ENCODE results near the gene FBXO4. TPM values are rescaled to one million over a fixed set of nuclear protein-coding genes. Genes with fewer than 3 reads are reported as not detected.

FBXO4 gene
- total and polyA plus RNA-seq, 2 of the 8 experiments (the other 6 are each of a cell fraction or from before 2014, with no cell fraction given) = 0.60 to 0.88 TPM

DNA sequence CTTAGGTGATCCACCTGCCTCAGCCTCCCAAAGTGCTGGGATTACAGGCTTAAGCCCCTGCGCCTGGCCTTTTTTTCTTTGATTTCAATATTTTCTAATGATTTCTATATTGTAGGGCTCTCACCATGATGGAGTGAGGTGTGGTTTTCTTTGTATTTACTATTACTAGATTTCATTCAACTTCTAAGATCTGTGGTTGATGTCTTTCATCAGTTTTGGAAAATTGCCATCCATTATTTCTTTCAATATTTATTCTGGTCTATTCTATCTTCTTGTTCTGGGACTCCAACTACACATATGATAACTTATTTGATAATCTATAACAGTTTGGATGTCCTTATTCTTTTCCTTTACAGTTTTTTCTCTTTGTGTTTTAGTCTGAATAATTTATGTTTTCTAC is 31.9 kb downstream of the FBXO4 start (continued):
- TF ChIP-seq, protein P1, sequence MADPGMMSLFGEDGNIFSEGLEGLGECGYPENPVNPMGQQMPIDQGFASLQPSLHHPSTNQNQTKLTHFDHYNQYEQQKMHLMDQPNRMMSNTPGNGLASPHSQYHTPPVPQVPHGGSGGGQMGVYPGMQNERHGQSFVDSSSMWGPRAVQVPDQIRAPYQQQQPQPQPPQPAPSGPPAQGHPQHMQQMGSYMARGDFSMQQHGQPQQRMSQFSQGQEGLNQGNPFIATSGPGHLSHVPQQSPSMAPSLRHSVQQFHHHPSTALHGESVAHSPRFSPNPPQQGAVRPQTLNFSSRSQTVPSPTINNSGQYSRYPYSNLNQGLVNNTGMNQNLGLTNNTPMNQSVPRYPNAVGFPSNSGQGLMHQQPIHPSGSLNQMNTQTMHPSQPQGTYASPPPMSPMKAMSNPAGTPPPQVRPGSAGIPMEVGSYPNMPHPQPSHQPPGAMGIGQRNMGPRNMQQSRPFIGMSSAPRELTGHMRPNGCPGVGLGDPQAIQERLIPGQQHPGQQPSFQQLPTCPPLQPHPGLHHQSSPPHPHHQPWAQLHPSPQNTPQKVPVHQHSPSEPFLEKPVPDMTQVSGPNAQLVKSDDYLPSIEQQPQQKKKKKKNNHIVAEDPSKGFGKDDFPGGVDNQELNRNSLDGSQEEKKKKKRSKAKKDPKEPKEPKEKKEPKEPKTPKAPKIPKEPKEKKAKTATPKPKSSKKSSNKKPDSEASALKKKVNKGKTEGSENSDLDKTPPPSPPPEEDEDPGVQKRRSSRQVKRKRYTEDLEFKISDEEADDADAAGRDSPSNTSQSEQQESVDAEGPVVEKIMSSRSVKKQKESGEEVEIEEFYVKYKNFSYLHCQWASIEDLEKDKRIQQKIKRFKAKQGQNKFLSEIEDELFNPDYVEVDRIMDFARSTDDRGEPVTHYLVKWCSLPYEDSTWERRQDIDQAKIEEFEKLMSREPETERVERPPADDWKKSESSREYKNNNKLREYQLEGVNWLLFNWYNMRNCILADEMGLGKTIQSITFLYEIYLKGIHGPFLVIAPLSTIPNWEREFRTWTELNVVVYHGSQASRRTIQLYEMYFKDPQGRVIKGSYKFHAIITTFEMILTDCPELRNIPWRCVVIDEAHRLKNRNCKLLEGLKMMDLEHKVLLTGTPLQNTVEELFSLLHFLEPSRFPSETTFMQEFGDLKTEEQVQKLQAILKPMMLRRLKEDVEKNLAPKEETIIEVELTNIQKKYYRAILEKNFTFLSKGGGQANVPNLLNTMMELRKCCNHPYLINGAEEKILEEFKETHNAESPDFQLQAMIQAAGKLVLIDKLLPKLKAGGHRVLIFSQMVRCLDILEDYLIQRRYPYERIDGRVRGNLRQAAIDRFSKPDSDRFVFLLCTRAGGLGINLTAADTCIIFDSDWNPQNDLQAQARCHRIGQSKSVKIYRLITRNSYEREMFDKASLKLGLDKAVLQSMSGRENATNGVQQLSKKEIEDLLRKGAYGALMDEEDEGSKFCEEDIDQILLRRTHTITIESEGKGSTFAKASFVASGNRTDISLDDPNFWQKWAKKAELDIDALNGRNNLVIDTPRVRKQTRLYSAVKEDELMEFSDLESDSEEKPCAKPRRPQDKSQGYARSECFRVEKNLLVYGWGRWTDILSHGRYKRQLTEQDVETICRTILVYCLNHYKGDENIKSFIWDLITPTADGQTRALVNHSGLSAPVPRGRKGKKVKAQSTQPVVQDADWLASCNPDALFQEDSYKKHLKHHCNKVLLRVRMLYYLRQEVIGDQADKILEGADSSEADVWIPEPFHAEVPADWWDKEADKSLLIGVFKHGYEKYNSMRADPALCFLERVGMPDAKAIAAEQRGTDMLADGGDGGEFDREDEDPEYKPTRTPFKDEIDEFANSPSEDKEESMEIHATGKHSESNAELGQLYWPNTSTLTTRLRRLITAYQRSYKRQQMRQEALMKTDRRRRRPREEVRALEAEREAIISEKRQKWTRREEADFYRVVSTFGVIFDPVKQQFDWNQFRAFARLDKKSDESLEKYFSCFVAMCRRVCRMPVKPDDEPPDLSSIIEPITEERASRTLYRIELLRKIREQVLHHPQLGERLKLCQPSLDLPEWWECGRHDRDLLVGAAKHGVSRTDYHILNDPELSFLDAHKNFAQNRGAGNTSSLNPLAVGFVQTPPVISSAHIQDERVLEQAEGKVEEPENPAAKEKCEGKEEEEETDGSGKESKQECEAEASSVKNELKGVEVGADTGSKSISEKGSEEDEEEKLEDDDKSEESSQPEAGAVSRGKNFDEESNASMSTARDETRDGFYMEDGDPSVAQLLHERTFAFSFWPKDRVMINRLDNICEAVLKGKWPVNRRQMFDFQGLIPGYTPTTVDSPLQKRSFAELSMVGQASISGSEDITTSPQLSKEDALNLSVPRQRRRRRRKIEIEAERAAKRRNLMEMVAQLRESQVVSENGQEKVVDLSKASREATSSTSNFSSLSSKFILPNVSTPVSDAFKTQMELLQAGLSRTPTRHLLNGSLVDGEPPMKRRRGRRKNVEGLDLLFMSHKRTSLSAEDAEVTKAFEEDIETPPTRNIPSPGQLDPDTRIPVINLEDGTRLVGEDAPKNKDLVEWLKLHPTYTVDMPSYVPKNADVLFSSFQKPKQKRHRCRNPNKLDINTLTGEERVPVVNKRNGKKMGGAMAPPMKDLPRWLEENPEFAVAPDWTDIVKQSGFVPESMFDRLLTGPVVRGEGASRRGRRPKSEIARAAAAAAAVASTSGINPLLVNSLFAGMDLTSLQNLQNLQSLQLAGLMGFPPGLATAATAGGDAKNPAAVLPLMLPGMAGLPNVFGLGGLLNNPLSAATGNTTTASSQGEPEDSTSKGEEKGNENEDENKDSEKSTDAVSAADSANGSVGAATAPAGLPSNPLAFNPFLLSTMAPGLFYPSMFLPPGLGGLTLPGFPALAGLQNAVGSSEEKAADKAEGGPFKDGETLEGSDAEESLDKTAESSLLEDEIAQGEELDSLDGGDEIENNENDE (IDR thresholded peaks at IDR 0.05; ENCODE audit: insufficient replicate concordance, low read length) = no peak
- TF ChIP-seq RBBP5 (IDR thresholded peaks at IDR 0.05; ENCODE audit: borderline replicate concordance, low read depth, low read length) (no peak), NANOG (IDR thresholded peaks at IDR 0.05; ENCODE audit: insufficient read depth, low read depth, low read length, poor library complexity, severe bottlenecking) (no peak), TBP (IDR thresholded peaks at IDR 0.05; ENCODE audit: low read depth, low read length) (no peak), KDM5A (IDR thresholded peaks at IDR 0.05; ENCODE audit: low read length) (no peak)

Measured in H1 (cell line).